RWPE1 (cell line): Measurements from ENCODE around the gene PLCB2.

Experiments used
- CTCF ChIA-PET: fragments of 350-600 bp; sonication (Branson Sonifier 250); formaldehyde crosslinking; extraction: SDS; loops from one replicate; lab custom pipeline; 2021; lab: Yijun Ruan, JAX
- POLR2A ChIA-PET: fragments of 400-600 bp; formaldehyde crosslinking; extraction: SDS; loops from one replicate; lab custom pipeline; 2020; ENCODE audit warnings: antibody characterized with exemption; ENCODE audit not compliant: low non-redundant PET; lab: Yijun Ruan, JAX
- DNase-seq: peaks from one replicate; pipeline ENCODE4 v3.0.0; 2012; ENCODE audit warnings: low spot score
- H3K27ac ChIP-seq: fragments of 450-650 bp; 2 replicates; pipeline ENCODE4 v1.5.1; 2017
- TF ChIP-seq, protein P1 (sequence below): fragments of 450-650 bp; conservative IDR thresholded peaks from 2 replicates; pipeline ENCODE4 v1.5.1; 2017; ENCODE audit warnings: low read depth, mild to moderate bottlenecking

The PLCB2 gene

DNA sequence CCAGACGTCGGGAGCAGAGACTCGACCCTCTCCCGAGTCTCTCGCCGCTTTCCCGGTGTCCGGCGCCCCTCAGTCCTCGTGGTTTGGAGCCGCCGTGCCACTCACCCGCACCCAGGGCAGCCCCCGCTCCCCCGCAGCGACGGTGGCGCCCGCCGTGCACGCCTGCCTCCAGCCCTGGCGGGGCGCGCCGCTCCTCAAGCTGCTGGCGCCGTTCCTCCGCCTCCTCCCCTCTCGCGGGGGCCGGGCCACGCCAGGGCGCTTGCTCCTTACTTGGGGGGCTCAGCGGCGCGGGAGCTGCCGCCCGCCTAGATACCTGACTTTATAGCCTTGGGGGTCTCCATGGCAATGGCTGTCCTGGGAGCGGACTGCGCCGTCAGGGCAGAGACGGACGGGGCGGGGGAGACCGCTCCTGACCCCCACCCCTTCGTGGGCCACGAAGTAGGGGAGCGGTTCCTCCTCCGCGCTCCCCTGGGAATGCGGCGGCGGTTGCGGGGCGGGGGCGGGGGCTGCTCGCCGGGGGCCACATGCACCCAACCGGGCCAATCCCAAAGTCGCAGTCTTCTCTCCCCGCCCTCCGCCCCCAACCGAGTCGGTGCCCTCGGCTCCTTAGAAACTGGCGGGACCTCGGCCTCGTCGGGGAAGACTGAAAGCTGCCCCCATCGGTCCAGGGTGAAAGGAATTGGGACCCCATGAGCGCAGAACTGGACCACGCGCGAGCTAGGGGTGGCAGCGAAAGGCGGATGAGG, 24.7 kb downstream of the PLCB2 start, which contains the start of gene ANKRD63:
Gene ANKRD63 (minus strand): TSS at position 196 of the 746 bp plus-strand sequence. CDS start 478 bp downstream, outside the sequence.
- CTCF ChIA-PET = interaction anchor here (0.6 to 1.0 kb wide), 4 partner anchors 9 to 57 kb away, joined by 3 to 10 read pairs (median 4); partner anchors contain the start of gene CCDC9B
- no peak for DNase-seq
- H3K27ac ChIP-seq = no peak within 1 kb of the TSS
- POLR2A ChIA-PET = no interaction called here
- TF ChIP-seq, protein P1, sequence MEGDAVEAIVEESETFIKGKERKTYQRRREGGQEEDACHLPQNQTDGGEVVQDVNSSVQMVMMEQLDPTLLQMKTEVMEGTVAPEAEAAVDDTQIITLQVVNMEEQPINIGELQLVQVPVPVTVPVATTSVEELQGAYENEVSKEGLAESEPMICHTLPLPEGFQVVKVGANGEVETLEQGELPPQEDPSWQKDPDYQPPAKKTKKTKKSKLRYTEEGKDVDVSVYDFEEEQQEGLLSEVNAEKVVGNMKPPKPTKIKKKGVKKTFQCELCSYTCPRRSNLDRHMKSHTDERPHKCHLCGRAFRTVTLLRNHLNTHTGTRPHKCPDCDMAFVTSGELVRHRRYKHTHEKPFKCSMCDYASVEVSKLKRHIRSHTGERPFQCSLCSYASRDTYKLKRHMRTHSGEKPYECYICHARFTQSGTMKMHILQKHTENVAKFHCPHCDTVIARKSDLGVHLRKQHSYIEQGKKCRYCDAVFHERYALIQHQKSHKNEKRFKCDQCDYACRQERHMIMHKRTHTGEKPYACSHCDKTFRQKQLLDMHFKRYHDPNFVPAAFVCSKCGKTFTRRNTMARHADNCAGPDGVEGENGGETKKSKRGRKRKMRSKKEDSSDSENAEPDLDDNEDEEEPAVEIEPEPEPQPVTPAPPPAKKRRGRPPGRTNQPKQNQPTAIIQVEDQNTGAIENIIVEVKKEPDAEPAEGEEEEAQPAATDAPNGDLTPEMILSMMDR = no peak

DNA sequence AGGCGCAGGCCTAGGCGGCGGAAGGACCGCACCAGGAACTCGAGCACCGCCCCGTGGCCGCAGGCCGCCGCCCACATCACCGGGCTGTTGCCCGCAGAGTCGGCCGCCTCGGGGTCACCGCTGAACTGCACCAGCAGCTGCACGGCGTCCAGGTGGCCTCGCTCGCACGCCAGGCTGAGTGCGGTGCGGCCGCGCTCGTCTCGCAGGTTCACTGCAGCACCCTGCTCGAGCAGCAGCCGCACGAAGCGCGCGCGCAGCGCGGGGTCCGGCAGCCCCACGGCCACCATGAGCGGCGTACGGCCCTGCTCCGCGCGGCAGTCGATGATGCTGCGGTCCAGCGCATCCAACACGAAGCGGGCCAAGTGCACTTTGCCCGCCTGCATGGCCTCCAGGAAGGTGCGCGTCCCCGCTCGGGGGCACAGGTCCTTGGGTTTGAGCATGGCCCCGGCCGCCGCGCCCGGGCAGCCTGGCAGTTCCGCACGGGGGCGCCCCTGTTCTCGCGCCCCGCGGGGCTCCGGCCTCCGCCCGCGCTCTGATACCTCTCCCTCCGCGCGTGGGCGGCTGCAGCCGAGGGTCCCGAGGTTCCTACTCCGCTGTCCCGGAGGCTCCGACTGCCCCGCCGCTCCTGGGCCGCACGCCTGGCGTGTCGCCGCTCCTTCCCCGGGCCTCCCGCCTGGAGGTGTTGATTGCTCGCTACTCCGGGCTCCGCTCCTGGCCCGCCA, 25.4 kb downstream of the PLCB2 start:
- POLR2A ChIA-PET = no interaction called here
- H3K27ac ChIP-seq = no peak overlapping the region
- DNase-seq = peak; percentile 55
- CTCF ChIA-PET = interaction anchor here (0.6 to 0.9 kb wide), 2 partner anchors 8 to 9 kb away, joined by 3 to 10 read pairs; no protein-coding TSS in a partner anchor
- TF ChIP-seq, protein P1 = peak; percentile 79

DNA sequence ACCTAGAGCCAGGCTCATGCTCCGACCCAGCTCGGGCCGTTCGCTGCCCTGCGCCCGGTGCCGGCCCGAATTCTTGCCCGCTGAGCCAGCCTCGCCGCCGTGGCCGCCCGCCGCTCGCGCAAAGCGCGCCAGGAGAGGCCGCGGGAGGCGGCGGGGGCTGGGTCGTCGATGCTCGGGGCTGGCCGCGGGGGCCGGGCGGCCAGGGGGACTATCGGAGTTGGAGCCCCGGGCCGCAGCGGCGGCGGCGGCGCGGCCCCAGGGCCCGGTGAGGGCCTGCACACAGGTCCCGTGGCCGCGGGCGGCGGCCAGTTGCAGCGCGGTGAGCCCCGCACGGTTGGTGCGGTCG, 26.0 kb downstream of the PLCB2 start:
- no peak overlapping the region for H3K27ac ChIP-seq
- no peak for DNase-seq
- ChIA-PET CTCF (no interaction called here), POLR2A (no interaction called here)
- TF ChIP-seq, protein P1 = no peak

- no peak for DNase-seq
- POLR2A ChIA-PET = interaction anchor here (0.6 kb wide), 1 partner anchor 141 kb away, joined by 4 read pairs; no protein-coding TSS in a partner anchor
- H3K27ac ChIP-seq = no peak overlapping the region
- TF ChIP-seq, protein P1 = no peak
- CTCF ChIA-PET = interaction anchor here (0.7 to 2.5 kb wide), 8 partner anchors 27 to 404 kb away, joined by 3 to 22 read pairs (median 4); partner anchors contain the start of gene PLCB2
Observed at GRCh38 chr15:40281057-40281800, 26.5 kb downstream of the PLCB2 start.

DNA sequence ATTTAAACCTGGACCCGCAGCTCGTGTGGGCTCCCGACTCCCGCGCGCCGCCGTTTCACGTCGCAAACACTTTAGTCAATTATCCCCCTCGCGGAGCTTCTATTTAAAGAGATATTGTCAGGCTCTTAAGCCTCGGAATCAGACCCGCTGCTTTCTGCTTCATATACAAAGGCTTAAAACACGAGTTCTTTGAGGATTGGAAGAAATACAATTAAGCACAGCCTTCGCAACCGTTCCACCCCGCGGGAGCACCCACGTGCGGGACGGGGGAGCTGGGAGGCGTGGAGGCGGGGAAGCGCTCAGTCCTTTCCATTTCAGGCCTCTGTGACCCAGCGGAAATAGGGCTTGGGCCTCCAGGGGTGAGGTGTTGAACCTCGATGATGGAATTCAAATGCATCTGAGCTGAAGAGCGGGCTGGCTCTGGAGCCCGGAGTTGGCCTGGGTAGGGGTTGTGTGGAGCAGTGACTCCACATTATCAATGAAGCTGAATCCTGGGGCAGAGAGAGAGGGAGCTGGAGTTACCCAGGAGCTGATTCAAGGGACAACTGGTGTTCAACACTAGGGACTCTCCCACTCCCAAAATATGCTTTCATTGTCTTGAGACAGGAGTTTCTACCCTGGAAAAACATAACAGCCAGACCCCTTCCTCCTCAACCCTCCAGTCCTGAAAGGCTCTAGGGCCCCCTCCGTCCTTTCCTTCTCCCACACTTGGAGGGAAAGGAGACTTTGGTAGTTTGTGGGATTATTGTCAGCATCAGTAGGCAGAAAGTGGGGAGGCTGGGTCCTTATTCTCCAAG, 27.3 kb downstream of the PLCB2 start:
- no peak for DNase-seq
- CTCF ChIA-PET = interaction anchor here (0.6 to 2.5 kb wide), 11 partner anchors 9 to 403 kb away, joined by 3 to 22 read pairs (median 4); partner anchors contain the start of gene PLCB2
- H3K27ac ChIP-seq = no peak overlapping the region
- POLR2A ChIA-PET = interaction anchor here (0.6 kb wide), 1 partner anchor 142 kb away, joined by 4 read pairs; no protein-coding TSS in a partner anchor
- TF ChIP-seq, protein P1 = no peak
